Measurements from ENCODE around the gene SEC23A. TPM values are rescaled to one million over a fixed set of nuclear protein-coding genes. Genes with fewer than 3 reads are reported as not detected.
A peak's percentile ranks its signal among the peaks of the same experiment; 100 is the strongest.

Gene SEC23A
- total and polyA plus RNA-seq, 2 of the 13 experiments (the other 11 are each of a cell fraction or from before 2014, with no cell fraction given) = 403 to 887 TPM

- TF ChIP-seq JUND (CRISPR knock-in tag; IDR thresholded peaks at IDR 0.05) (peak; percentile 62; the same call in 1 of the 2 replicates), ZNF143 (CRISPR knock-in tag; IDR thresholded peaks at IDR 0.05) (no peak), NR2F2 (IDR thresholded peaks at IDR 0.05; ENCODE audit: borderline replicate concordance, low read depth) (peak; percentile 92), EEA1 (CRISPR knock-in tag; IDR thresholded peaks at IDR 0.05; ENCODE audit: borderline replicate concordance) (no peak), PBX3 (CRISPR knock-in tag; IDR thresholded peaks at IDR 0.05; ENCODE audit: borderline replicate concordance) (0 out of 2 replicates have a peak, but pooled peaks have one; percentile 68), MXI1 (IDR thresholded peaks at IDR 0.05; ENCODE audit: borderline replicate concordance, low read depth, low read length) (no peak), ZNF558 (CRISPR knock-in tag; IDR thresholded peaks at IDR 0.05; ENCODE audit: borderline replicate concordance) (no peak; the same call in 1 of the 2 replicates), ZFP82 (CRISPR knock-in tag; IDR thresholded peaks at IDR 0.05; ENCODE audit: borderline replicate concordance) (peak; percentile 95), ZMYM3 (CRISPR knock-in tag; IDR thresholded peaks at IDR 0.05) (peak; percentile 94), STAT6 (CRISPR knock-in tag; IDR thresholded peaks at IDR 0.05; ENCODE audit: borderline replicate concordance) (peak; percentile 99), BCL6 (CRISPR knock-in tag; IDR thresholded peaks at IDR 0.05) (peak; percentile 98), ZBTB26 (CRISPR knock-in tag; IDR thresholded peaks at IDR 0.05; ENCODE audit: borderline replicate concordance) (no peak)
- TF ChIP-seq, protein P1, sequence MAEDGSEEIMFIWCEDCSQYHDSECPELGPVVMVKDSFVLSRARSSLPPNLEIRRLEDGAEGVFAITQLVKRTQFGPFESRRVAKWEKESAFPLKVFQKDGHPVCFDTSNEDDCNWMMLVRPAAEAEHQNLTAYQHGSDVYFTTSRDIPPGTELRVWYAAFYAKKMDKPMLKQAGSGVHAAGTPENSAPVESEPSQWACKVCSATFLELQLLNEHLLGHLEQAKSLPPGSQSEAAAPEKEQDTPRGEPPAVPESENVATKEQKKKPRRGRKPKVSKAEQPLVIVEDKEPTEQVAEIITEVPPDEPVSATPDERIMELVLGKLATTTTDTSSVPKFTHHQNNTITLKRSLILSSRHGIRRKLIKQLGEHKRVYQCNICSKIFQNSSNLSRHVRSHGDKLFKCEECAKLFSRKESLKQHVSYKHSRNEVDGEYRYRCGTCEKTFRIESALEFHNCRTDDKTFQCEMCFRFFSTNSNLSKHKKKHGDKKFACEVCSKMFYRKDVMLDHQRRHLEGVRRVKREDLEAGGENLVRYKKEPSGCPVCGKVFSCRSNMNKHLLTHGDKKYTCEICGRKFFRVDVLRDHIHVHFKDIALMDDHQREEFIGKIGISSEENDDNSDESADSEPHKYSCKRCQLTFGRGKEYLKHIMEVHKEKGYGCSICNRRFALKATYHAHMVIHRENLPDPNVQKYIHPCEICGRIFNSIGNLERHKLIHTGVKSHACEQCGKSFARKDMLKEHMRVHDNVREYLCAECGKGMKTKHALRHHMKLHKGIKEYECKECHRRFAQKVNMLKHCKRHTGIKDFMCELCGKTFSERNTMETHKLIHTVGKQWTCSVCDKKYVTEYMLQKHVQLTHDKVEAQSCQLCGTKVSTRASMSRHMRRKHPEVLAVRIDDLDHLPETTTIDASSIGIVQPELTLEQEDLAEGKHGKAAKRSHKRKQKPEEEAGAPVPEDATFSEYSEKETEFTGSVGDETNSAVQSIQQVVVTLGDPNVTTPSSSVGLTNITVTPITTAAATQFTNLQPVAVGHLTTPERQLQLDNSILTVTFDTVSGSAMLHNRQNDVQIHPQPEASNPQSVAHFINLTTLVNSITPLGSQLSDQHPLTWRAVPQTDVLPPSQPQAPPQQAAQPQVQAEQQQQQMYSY (CRISPR knock-in tag; IDR thresholded peaks at IDR 0.05) = no peak
- TF ChIP-seq, protein P2, sequence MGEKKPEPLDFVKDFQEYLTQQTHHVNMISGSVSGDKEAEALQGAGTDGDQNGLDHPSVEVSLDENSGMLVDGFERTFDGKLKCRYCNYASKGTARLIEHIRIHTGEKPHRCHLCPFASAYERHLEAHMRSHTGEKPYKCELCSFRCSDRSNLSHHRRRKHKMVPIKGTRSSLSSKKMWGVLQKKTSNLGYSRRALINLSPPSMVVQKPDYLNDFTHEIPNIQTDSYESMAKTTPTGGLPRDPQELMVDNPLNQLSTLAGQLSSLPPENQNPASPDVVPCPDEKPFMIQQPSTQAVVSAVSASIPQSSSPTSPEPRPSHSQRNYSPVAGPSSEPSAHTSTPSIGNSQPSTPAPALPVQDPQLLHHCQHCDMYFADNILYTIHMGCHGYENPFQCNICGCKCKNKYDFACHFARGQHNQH (CRISPR knock-in tag; IDR thresholded peaks at IDR 0.05) = peak; percentile 98
- TF ChIP-seq, protein P3, sequence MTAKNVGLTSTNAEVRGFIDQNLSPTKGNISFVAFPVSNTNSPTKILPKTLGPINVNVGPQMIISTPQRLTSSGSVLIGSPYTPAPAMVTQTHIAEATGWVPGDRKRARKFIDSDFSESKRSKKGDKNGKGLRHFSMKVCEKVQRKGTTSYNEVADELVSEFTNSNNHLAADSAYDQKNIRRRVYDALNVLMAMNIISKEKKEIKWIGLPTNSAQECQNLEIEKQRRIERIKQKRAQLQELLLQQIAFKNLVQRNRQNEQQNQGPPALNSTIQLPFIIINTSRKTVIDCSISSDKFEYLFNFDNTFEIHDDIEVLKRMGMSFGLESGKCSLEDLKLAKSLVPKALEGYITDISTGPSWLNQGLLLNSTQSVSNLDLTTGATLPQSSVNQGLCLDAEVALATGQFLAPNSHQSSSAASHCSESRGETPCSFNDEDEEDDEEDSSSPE (CRISPR knock-in tag; IDR thresholded peaks at IDR 0.05) = peak; percentile 71
Measured at GRCh38 chr14:39023939-39024871, 78.8 kb downstream of the SEC23A start (continued).
